Heart right ventricle (tissue), 16 donors: ENCODE measurements around the gene SOCS7. TPM values are rescaled to one million over a fixed set of nuclear protein-coding genes. Genes with fewer than 3 reads are reported as not detected.

Experiments used
- ATAC-seq, 8 donors: fragments of 200-7000 bp; cut with Tn5 transposase; one replicate each; pipeline ENCODE4 v1.9.1; 2020; ENCODE audit warnings: mild to moderate bottlenecking in 8 of 8, moderate library complexity in 8 of 8, moderate number of reproducible peaks in 1 of 8
- DNase-seq, 2 donors: peaks; one replicate each; pipeline ENCODE4 v3.0.0-alpha.2; 2020
- H3K27ac ChIP-seq, 10 donors: fragments of 200-600 bp; sonication (generic) in 2 of 10; one replicate each; pipeline versions ENCODE4 v1.5.0 to v1.8.0; 2020 to 2022; ENCODE audit warnings: mild to moderate bottlenecking in 3 of 10
- H3K27me3 ChIP-seq, 7 donors: fragments of 200-600 bp; one replicate each; pipeline ENCODE4 v1.8.0; 2021 to 2022; ENCODE audit warnings: mild to moderate bottlenecking in 2 of 7
- H3K36me3 ChIP-seq, 9 donors: fragments of 200-600 bp; sonication (generic) in 1 of 9; one replicate each; pipeline versions ENCODE4 v1.5.0 to v1.8.0; 2020 to 2022; ENCODE audit warnings: mild to moderate bottlenecking in 2 of 9
- H3K4me1 ChIP-seq, 9 donors: fragments of 200-600 bp; sonication (generic) in 1 of 9; one replicate each; pipeline versions ENCODE4 v1.5.0 to v1.8.0; 2020 to 2022; ENCODE audit warnings: mild to moderate bottlenecking in 4 of 9
- H3K4me3 ChIP-seq, 10 donors: fragments of 200-600 bp; sonication (generic) in 2 of 10; one replicate each; pipeline versions ENCODE4 v1.5.0 to v1.8.0; 2020 to 2022; ENCODE audit warnings: mild to moderate bottlenecking in 7 of 10, moderate library complexity in 2 of 10
- H3K9me3 ChIP-seq, 11 donors: fragments of 200-600 bp in 10 of 11; sonication (generic) in 2 of 11; one replicate each; pipeline versions ENCODE4 v1.5.0 to v1.8.0; 2013 to 2022; ENCODE audit warnings: mild to moderate bottlenecking in 2 of 11, control low read depth in 1 of 11, moderate library complexity in 1 of 11
- WGBS, 2 donors: extraction: QIAGEN DNeasy Blood & Tissue Kit; methylation state at CpG; one replicate each; pipeline ENCODE4 v1.1.7; 2013; ENCODE audit warnings: inconsistent platforms in 1 of 2; 5-methylcytosine and 5-hydroxymethylcytosine counted together
- intact Hi-C, 10 donors: fragments of 100-400 bp; cut with DNase I; formaldehyde crosslinking; loops; one replicate each; pipeline versions ENCODE4 v1.11.1 to v1.14.2; 2022
- long read RNA-seq, 3 donors: library from polyadenylated mRNA; unstranded; transcript quantifications; one replicate each; pipeline ENCODE4 v2.0.0, GENCODE V29; 2020 to 2021
- polyA plus RNA-seq, 2 donors: library from polyadenylated mRNA; stranded (reverse); fragments of 200-250 nt; gene quantifications; one replicate each; pipeline ENCODE4 v1.2.3, GENCODE V29; 2013
- total RNA-seq, 10 donors: library from RNA; stranded (reverse); fragmentation: NEBNext Ultra II Directional in 3 of 10; extraction: Animal tissue kit (Norgen Biotek cat#: 25700) in 3 of 10; gene quantifications; one replicate each; pipeline versions ENCODE4 v1.2.1 to v1.2.4, GENCODE V29; 2021 to 2023
- TF ChIP-seq, protein P1 (sequence below), 9 donors: fragments of 200-600 bp; sonication (generic) in 2 of 9; IDR thresholded peaks; one replicate each; pipeline versions ENCODE4 v1.5.0 to v1.8.0; 2021 to 2022; ENCODE audit warnings: antibody characterized with exemption in 9 of 9, mild to moderate bottlenecking in 5 of 9, moderate library complexity in 1 of 9
- donor health status: Arrhythmogenic right ventricular cardiomyopathy.
- donor health status: ischemic (EF 13 %, LVEDD 7.1; RV severe dilation, severe dysfunction).
- donor health status: healthy with polysubstance abuse.
- donor health status: DM: no; HTN: yes; CAD: no.
- donor health status: DM: no; HTN: no; CAD: no.
- donor health status: ischemic (EF 25% LVEDD 6.9; RV normal size, moderate dysfunction).
- donor health status: ischemic (EF 25% LVEDD 5.7; RV mildly dilated, moderate dysfunction).
- donor health status: healthy.
- donor health status: DM: yes; HTN: yes; CAD: no.
- donor health status: Ischemic cardiomyopathy.
- donor health status: ischemic (EF 35%, LVEDD 5.7; RV mildly dilated, moderate dysfunction).
- donor health status: nonischemic (EF 11% LVEDD 7.7; RV severe dilation, severe dysfunction).
- donor health status: DM: yes; HTN: yes; CAD: no.
- donor health status: PGD.
- donor health status: ischemic (EF 29% LVEDD 5.4; RV normal size, mild dysfunction).
- donor health status: nonischemic (EF 23%, LVEDD 6.1; RV moderate dilation, normal function).

The SOCS7 gene, protein sequence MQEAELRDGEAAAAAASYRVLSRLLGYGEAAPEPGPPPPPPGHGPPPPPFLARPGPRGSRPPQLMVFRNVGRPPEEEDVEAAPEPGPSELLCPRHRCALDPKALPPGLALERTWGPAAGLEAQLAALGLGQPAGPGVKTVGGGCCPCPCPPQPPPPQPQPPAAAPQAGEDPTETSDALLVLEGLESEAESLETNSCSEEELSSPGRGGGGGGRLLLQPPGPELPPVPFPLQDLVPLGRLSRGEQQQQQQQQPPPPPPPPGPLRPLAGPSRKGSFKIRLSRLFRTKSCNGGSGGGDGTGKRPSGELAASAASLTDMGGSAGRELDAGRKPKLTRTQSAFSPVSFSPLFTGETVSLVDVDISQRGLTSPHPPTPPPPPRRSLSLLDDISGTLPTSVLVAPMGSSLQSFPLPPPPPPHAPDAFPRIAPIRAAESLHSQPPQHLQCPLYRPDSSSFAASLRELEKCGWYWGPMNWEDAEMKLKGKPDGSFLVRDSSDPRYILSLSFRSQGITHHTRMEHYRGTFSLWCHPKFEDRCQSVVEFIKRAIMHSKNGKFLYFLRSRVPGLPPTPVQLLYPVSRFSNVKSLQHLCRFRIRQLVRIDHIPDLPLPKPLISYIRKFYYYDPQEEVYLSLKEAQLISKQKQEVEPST
- 10 to 100 TPM; 11.2 to 23.8 (median 16.3) TPM for total RNA-seq
- 1 to 10 TPM; 2.9 to 4.0 TPM for polyA plus RNA-seq
- long read RNA-seq, donor 1, partial matches to known transcripts: 6 of 7 reads
- long read RNA-seq, donor 1, other reads (novel, unspliced or antisense): 0 of 7 reads
- long read RNA-seq, donor 2, partial matches to known transcripts: 1 of 5 reads
- long read RNA-seq, donor 2, other reads (novel, unspliced or antisense): 4 of 5 reads
- long read RNA-seq, donor 3, partial matches to known transcripts: 1 of 3 reads
- long read RNA-seq, donor 3, other reads (novel, unspliced or antisense): 2 of 3 reads

DNA sequence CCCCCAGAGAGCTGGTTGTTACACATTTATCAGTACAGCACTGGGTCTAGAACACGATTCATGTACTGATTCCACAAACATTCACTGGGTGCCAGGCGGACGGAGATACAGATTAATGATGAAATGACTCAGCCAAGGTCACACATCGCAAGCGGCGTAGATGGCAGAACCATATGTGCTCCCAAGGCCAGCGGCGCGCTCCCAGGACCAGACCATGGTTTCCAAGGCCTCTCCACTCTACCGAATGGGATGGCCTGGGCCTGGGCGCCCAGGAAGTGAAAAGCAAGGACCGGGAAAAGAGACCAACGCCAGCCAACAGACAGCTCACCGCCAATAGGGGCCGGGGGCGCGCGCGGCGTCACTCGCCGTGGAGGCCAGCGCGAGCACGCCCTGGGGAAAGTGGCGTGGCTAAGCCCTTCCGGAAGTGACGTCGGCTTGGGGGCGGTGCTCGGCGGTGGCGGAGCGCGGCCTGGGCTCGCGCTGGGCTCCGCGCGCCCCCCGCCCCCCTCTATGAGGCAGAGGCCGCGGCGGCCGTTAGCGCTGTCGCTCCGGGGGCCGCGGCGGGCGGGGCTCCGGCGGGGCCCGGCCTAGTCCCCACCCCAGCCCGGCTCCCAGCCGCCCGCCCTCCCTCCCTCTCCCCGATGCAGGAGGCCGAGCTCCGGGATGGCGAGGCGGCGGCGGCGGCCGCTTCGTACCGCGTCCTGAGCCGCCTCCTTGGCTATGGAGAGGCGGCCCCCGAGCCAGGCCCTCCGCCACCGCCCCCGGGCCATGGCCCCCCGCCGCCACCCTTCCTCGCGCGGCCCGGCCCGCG lies at the start of gene SOCS7:
TSS of gene SOCS7 (plus strand) at position 433 of the 811 bp plus-strand sequence. CDS start at position 642, 209 bp downstream.
- Histone ChIP-seq H3K4me3 (peak within 1 kb of the TSS; percentile 78 to 96 (median 94)), H3K4me1 (peaks cover 5 to 49% (median 37%) of the 10 kb centered on the region in 9 donors), H3K27ac (peak within 1 kb of the TSS; percentile 52 to 93 (median 87)), H3K27me3 (no peaks in the 10 kb centered on the region), H3K9me3 (no peaks in the 10 kb centered on the region), H3K36me3 (no peaks in the 10 kb centered on the region)
- TF ChIP-seq, protein P1, sequence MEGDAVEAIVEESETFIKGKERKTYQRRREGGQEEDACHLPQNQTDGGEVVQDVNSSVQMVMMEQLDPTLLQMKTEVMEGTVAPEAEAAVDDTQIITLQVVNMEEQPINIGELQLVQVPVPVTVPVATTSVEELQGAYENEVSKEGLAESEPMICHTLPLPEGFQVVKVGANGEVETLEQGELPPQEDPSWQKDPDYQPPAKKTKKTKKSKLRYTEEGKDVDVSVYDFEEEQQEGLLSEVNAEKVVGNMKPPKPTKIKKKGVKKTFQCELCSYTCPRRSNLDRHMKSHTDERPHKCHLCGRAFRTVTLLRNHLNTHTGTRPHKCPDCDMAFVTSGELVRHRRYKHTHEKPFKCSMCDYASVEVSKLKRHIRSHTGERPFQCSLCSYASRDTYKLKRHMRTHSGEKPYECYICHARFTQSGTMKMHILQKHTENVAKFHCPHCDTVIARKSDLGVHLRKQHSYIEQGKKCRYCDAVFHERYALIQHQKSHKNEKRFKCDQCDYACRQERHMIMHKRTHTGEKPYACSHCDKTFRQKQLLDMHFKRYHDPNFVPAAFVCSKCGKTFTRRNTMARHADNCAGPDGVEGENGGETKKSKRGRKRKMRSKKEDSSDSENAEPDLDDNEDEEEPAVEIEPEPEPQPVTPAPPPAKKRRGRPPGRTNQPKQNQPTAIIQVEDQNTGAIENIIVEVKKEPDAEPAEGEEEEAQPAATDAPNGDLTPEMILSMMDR (IDR thresholded peaks at IDR 0.05): no peak
- 4 to 5% methylated on average over 64 to 78 of the region's 84 CpGs for WGBS, 2 donors
- intact Hi-C loops: loop anchor here in 3 of 10 donors (2.0 to 10.0 kb wide), 3 partner anchors 63 to 843 kb away; partner anchors contain the start of gene CACNB1 (in 1 of the 3)
- peak; percentile 96 to 98 (median 97) for ATAC-seq
- DNase-seq: peak; percentile 95 to 97

DNA sequence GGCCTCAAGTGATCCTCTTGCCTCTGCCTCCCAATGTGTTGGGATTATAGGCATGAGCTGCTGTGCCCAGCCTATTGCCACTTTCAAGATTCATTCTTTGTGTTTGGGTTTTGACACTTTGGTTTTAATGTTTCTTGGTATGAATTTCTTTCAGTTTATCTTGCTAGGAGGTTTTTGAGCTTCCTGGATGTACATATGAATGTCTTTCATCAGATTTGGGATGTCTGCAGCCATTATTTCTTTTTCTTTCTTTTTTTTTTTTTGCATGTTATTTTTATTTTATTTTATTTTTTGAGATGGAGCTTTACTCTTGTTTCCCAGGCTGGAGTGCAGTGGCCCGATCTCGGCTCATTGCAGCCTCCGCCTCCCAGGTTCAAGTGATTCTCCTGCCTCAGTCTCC lies 36.1 kb upstream of the SOCS7 start:
- Histone ChIP-seq H3K27ac (no peak overlapping the region), H3K4me3 (no peak overlapping the region), H3K27me3 (no peaks in the 10 kb centered on the region), H3K4me1 (no peaks in the 10 kb centered on the region), H3K9me3 (no peaks in the 10 kb centered on the region), H3K36me3 (peaks cover 0 to 89% (median 8%) of the 10 kb centered on the region in 9 donors)
- TF ChIP-seq, protein P1 (IDR thresholded peaks at IDR 0.05): no peak
- 67 to 83% methylated on average over 3 of the region's 3 CpGs for WGBS, 2 donors
- intact Hi-C loops: no loop called here
- no peak for ATAC-seq
- DNase-seq: no peak

DNA sequence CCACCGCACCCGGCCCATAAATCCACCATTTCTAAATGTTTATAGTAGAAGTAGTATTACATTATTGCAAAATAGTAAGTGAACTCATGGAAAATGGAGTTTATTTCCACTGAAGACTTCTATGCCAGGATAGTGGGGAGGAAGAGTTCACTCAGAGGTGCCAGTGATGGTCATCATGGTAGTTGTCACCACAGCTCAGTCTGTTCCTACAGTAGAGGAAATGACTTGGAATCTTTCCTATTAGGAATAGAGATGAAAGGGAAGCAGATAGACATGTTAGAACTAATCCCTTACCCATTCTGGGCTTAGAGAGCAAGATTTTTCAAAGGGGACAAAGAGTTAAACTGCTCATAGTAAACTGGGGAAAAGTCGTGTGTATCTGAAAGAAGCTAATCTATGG lies 34.6 kb upstream of the SOCS7 start:
- WGBS, 2 donors: 86 to 87% methylated on average over 3 of the region's 3 CpGs
- no peak for DNase-seq

More for the DNA sequence above, 34.6 kb upstream of the SOCS7 start:
- no peaks in the 10 kb centered on the region for H3K9me3 ChIP-seq
- no peaks in the 10 kb centered on the region for H3K4me1 ChIP-seq
- no peak overlapping the region for H3K4me3 ChIP-seq
- TF ChIP-seq, protein P1 (IDR thresholded peaks at IDR 0.05): no peak
- intact Hi-C loops: no loop called here
- ATAC-seq: no peak
- H3K27ac ChIP-seq: no peak overlapping the region
- no peaks in the 10 kb centered on the region for H3K27me3 ChIP-seq
- peaks cover 0 to 90% (median 13%) of the 10 kb centered on the region in 9 donors for H3K36me3 ChIP-seq
